NCI-H526 treated with DMSO at 0.1 percent for 48 hours (cell line): ENCODE measurements around the gene TSEN34.
"Not testable (repeated sequence)": the region's sequence is repeated elsewhere in the genome, so short reads cannot be mapped to it uniquely, and the experiment has no call there.

Experiments
- DNase-seq: peaks from one replicate; lab custom pipeline; 2025; lab: John Stamatoyannopoulos, UW

TSEN34 gene

GRCh38 chr19:54160854-54161253 is 30.3 kb upstream of the TSEN34 start:
- no peak for DNase-seq

DNA sequence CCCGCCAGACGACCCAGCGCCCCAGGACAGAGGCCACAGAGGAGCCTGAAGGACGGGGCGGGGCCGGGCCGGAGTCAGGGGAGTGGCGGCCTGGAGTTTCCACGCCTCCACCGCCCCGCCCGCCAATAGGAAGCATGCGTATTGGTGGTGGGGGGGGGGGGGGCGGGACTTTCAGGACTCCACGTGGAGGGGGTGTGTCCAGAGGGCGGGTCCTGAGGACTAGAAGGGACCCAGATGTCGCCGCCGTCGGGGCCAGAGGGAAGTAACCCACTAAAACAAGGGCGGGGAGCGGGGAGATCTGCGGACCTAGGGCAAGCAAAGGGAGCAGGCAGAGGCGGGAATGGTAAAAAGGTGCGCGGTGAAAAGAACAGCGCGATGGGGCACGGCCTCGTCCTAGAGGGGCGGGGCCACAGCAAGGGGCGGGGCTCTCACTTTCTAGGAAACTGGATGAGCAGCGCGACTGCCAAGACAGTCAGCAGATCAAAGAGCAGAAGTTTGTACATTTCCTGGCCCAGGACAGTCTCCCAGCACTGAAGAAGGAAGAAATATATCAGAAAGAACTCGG is 28.8 kb upstream of the TSEN34 start:
- peak; percentile 88 for DNase-seq

GRCh38 chr19:54162884-54163283 is 28.2 kb upstream of the TSEN34 start:
- no peak for DNase-seq

DNA sequence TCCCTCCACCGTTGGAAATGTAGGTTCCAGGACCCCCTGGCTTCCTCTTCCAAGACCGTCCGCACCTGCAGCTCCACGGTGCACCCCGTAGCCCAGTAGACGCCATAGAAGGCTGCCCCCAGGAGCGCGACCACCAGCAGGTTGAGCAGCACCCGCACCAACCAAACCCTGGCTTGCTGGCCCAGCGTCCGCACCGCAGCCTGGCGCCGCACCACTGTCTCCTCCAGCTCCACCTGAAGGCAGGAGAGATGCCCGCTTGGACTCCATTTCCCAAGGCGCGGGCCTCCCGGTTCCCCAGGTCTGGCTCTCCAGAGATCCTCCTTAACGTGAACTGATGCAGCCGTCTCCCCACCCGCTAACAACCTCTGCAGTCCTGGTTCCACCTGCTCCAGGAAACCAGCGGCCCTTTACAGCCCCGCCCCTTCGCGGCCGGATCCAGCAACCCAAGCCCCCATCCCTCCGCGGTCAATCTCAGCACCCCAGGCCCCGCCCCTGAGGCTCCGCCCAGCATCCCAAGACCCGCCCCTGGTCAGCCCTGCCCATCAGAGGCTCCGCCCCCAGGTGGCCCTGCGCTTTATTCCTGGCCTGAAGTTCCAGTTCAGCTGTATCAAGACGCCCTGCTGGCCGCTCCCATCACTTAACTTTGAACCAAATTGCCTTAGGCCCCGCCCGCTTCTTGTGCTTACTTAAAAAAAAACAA is 26.6 kb upstream of the TSEN34 start:
- DNase-seq: peak; percentile 41

DNA sequence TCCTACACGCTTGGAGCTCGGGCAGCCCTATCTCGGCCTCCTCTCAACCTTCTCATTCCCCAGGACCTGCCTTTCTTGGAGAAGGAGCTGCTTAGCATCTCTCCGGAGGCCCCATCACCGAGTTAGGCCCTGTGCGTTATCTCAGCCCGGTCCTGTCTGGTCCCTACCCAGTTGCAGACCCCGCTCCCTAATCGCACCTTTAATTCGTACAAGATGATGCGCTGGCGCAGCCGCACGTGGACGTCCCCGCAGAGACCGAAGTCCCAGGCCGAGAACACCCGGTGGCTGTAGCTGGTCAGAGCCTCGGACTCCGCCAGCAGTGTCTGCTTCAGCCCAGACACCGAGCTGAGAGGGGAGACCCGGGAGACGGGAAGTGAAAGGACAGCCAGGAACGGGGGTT is 25.9 kb upstream of the TSEN34 start:
- DNase-seq: no peak

DNA sequence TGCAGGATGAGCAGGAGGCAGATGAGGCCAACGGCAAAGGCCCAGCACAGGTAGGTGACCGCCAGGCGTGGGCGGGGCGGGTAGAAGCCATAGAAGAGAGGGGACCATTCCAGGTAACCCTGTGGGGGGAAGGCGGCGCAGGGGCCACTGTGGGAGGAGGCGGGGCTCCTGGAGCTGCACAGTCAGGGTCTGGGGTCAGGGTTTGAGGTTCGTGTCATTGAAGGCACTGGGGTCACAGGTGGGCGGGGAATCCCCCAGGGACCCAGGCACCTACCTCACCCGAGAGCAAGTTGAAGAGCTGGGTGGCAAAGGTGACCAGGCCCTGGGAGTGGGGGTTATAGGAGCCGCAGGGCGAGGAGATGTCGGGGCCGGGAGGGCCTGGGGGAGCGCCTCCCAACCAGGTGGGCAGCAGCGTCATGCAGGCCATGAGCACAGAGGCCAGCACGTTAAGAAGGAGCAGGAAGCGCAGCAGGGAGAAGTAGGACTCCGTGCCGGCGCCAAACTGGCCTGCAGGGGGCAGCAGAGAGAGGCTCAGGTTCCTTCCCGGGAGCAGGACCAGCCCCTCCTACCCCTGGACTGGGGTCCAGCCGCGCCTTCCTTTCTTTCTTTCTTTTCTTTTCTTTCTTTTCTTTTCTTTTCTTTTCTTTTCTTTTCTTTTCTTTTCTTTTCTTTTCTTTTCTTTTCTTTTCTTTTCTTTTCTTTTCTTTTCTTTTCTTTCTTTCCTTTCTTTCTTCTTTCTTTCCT is 22.8 kb upstream of the TSEN34 start:
- peak; percentile 82 for DNase-seq

GRCh38 chr19:54169149-54169740 is 21.9 kb upstream of the TSEN34 start:
- no peak for DNase-seq

GRCh38 chr19:54171736-54172431 is 19.2 kb upstream of the TSEN34 start:
- DNase-seq: not testable (repeated sequence)

GRCh38 chr19:54172471-54173358 is 18.4 kb upstream of the TSEN34 start, which contains the start of gene TMC4:
Gene TMC4 (minus strand): TSS chr19:54173160. CDS start chr19:54173117, 43 bp downstream.
- DNase-seq: peak; percentile 89

GRCh38 chr19:54173359-54173699 is 17.8 kb upstream of the TSEN34 start:
- DNase-seq: no peak

GRCh38 chr19:54173951-54174834 is 16.9 kb upstream of the TSEN34 start:
- DNase-seq: no peak

- peak; percentile 87 for DNase-seq
Observed at GRCh38 chr19:54178581-54179261, 12.4 kb upstream of the TSEN34 start.

- DNase-seq: no peak
Observed at GRCh38 chr19:54179262-54179852, 11.8 kb upstream of the TSEN34 start.

DNA sequence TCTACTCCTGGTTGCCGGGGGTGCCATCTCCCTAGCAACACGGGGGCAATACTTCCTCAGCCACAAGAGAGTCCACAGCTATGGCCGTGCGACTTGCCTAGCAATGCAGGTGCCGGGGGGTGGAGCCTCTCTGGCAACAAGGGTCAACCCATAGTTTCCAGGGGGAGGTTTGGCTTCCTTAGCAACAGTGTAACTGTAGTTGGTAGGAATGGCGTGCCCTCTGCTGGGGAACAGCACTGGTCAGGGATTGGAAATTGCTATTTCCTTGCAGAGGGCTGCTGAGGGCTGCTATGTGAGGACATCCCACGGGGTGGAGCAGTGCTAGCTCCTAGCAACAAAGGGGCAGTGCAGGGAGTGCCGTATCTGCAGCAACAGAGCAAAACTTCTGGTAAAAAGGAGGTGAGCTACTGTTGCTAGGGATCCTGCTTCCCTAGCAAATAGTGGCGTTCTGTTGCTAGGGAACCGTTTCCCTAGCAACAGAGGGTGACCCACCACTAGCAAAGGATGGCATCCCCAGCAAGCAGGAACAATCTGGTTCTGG is 11.1 kb upstream of the TSEN34 start:
- DNase-seq: peak; percentile 88

DNA sequence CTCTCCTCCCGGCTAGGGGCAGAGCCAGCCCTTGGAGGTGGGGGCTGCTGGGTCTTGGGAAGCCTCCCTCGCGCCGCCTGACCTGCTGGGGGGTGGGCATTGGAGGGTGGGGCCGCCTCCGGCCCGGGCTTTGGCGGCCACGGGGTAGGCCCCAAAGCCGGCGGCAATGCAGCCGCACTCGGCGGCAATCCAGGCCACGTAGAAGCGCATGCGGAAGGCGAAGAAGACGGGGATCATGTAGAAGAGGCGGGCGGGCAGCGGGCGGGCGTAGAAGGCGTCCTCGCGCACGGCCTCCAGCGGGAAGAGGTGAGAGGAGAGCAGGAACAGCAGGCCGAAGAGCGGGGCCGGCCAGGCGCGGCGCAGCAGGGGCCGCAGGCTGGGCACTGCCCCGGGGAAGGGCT is 10.4 kb upstream of the TSEN34 start:
- DNase-seq: no peak

DNA sequence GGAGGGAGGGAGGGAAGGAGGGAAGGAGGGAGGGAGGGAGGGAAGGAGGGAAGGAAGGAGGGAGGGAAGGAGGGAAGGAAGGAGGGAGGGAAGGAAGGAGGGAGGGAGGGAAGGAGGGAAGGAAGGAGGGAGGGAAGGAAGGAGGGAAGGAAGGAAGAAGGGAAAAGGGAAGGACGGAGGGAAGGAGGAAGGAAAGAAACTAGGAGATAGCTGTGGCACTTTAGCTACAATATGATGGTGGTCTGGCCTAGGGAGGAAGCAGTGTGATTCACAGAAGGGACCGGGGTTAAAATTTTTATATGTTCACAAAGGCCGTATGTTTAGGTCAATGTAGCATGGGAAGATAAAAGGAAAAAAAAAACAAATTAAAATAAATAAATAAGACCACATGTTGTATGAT is 9.2 kb upstream of the TSEN34 start:
- DNase-seq: not testable (repeated sequence)

DNA sequence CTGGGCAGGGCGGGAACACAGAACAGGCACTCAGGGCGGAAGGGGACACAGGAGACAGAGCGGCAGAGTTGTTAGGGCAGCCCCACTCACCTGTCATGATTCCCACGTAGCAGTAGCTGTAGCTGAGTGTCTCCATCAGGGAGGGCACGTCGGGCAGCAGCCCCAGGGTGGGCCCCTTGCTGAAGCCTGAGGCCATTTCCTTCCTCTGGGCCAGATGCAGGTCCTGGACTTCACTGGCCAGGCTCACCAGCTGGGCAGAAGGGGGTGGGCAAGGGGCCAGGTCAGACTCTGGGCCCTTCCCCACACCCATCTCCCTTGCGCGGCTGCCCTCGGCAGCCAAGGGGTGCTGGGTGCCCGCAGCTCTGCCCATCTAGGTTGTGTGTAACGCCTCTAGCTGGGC is 7.7 kb upstream of the TSEN34 start:
- no peak for DNase-seq

DNA sequence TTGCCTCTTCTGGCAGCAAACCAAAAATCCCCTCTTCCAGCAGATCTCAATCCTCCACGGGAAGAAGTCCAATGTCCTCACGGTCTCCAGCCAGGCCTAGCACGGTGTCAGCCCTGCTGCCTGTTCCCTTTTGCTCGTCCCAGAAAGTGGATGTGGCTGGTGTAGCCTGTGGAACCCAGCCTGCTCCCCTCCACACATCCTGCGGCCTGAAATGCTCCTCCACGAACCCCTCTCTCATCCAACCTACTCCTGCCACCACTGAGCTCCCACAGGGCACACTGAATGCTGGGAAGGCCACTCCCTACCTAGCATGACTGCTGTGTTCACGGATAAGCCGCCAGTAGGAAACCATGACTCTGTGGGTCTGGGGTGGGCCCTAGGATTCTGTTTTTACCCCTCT is 4.8 kb upstream of the TSEN34 start:
- no peak for DNase-seq

- no peak for DNase-seq
Observed at GRCh38 chr19:54186934-54187381, 4.2 kb upstream of the TSEN34 start.
